Measurements from ENCODE around the gene RNF44. TPM values are rescaled to one million over a fixed set of nuclear protein-coding genes. Genes with fewer than 3 reads are reported as not detected.

RNF44 gene
- total RNA-seq, 3 donors from 2014 or later: 6.9 to 17.1 (median 15.4) TPM

GRCh38 chr5:176503496-176503895, 33.7 kb downstream of the RNF44 start:
- peaks cover 4% of the 10 kb centered on the region for H3K36me3 ChIP-seq
- intact Hi-C loops (cut with DNase I; ENCODE audit: low total_unique reads): no loop called here
- no peak for TF ChIP-seq CTCF (IDR thresholded peaks at IDR 0.05)
- no peak for TF ChIP-seq POLR2AphosphoS5 (IDR thresholded peaks at IDR 0.05)
- TF ChIP-seq POLR2A (IDR thresholded peaks at IDR 0.05): no peak

GRCh38 chr5:176501333-176501732, 35.9 kb downstream of the RNF44 start:
- Histone ChIP-seq H3K27ac (no peak overlapping the region), H3K27me3 (no peaks in the 10 kb centered on the region), H3K36me3 (peaks cover 8% of the 10 kb centered on the region), H3K4me1 (no peaks in the 10 kb centered on the region), H3K9me3 (no peaks in the 10 kb centered on the region), H3K4me3 (no peak overlapping the region)
- no peak for TF ChIP-seq POLR2A (IDR thresholded peaks at IDR 0.05)
- TF ChIP-seq POLR2AphosphoS5 (IDR thresholded peaks at IDR 0.05): no peak
- TF ChIP-seq CTCF (IDR thresholded peaks at IDR 0.05): no peak
- intact Hi-C loops (cut with DNase I; ENCODE audit: low total_unique reads): no loop called here
- DNase-seq (ENCODE audit: low spot score in 2 of 2): no peak

More at GRCh38 chr5:176503496-176503895, 33.7 kb downstream of the RNF44 start:
- Histone ChIP-seq H3K4me1 (no peaks in the 10 kb centered on the region), H3K4me3 (no peak overlapping the region), H3K27me3 (no peaks in the 10 kb centered on the region), H3K9me3 (no peaks in the 10 kb centered on the region), H3K27ac (no peak overlapping the region)
- no peak for DNase-seq (ENCODE audit: low spot score in 2 of 2)

DNA sequence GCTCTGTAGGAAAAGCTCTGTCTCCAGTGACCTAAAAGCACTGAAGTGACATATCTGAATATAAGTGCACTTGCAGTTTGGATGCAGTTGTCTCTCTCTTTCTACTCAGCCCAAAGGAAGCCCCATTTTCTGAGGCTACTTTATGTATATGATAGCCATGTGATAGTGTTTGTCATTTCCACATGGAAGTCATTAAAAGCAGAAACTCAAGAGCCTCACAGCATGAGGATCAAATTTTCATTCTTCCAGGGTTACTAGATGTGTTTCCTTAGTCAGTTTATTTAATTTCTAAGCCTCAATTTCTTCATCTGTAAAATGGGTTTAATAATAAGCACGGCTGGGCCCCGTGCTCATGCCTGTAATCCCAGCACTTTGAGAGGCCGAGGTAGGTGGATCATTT, 36.7 kb downstream of the RNF44 start:
- TF ChIP-seq CTCF (IDR thresholded peaks at IDR 0.05): no peak
- no peak for TF ChIP-seq POLR2AphosphoS5 (IDR thresholded peaks at IDR 0.05)
- no peak for TF ChIP-seq POLR2A (IDR thresholded peaks at IDR 0.05)
- peaks cover 11% of the 10 kb centered on the region for H3K36me3 ChIP-seq
- DNase-seq (ENCODE audit: low spot score in 2 of 2): no peak
- intact Hi-C loops (cut with DNase I; ENCODE audit: low total_unique reads): no loop called here
- H3K27ac ChIP-seq: no peak overlapping the region
- H3K9me3 ChIP-seq: no peaks in the 10 kb centered on the region
- H3K27me3 ChIP-seq: no peaks in the 10 kb centered on the region
- H3K4me3 ChIP-seq: no peak overlapping the region
- H3K4me1 ChIP-seq: no peaks in the 10 kb centered on the region

DNA sequence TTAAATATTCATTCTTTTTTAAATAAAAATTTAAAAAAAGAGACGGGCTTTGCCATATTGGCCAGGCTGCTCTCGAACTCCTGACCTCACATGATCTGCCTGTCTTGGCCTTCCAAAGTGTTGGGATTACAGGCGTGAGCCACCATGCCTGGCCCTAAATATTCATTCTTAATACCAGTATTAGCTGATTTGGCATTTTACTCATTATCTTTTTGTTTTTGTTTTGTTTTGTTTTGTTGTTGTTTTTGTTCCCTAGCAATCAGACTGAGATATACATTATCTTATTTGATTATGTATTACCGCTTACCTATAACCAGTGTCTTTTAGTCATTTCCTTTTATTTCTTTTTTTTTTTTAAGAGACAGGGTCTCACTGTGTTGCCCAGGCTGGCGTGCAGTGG, 37.9 kb downstream of the RNF44 start:
- intact Hi-C loops (cut with DNase I; ENCODE audit: low total_unique reads): no loop called here
- Histone ChIP-seq H3K9me3 (no peaks in the 10 kb centered on the region), H3K4me3 (no peak overlapping the region), H3K27me3 (no peaks in the 10 kb centered on the region), H3K36me3 (peaks cover 16% of the 10 kb centered on the region), H3K27ac (no peak overlapping the region), H3K4me1 (no peaks in the 10 kb centered on the region)
- DNase-seq (ENCODE audit: low spot score in 2 of 2): no peak
- TF ChIP-seq POLR2A (IDR thresholded peaks at IDR 0.05) (no peak), POLR2AphosphoS5 (IDR thresholded peaks at IDR 0.05) (no peak), CTCF (IDR thresholded peaks at IDR 0.05) (no peak)

DNA sequence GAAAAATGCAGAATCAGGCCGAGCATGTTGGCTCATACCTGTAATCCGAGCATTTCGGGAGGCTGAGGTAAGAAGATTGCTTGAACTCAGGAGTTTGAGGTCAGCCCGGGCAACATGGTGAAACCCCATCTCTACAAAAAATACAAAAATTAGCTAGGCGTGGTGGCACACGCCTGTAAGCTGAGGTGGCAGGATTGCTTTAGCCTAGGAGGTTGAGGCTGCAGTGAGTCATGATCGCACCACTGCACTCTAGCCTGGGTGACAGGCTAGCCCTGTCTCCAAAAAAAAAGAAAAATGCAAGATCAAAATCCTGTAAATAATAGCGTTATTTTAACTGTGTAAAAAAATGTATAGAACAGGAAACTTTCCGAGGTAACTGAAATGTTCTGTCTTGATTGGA, 39.4 kb downstream of the RNF44 start:
- no peak overlapping the region for H3K27ac ChIP-seq
- peaks cover 19% of the 10 kb centered on the region for H3K36me3 ChIP-seq
- no peak for DNase-seq (ENCODE audit: low spot score in 2 of 2)
- H3K4me1 ChIP-seq: no peaks in the 10 kb centered on the region
- intact Hi-C loops (cut with DNase I; ENCODE audit: low total_unique reads): no loop called here
- no peak overlapping the region for H3K4me3 ChIP-seq
- no peak for TF ChIP-seq POLR2AphosphoS5 (IDR thresholded peaks at IDR 0.05)
- TF ChIP-seq CTCF (IDR thresholded peaks at IDR 0.05): no peak
- TF ChIP-seq POLR2A (IDR thresholded peaks at IDR 0.05): no peak
- H3K9me3 ChIP-seq: no peaks in the 10 kb centered on the region
- no peaks in the 10 kb centered on the region for H3K27me3 ChIP-seq
